Measurements from ENCODE around the gene HTR4. TPM values are rescaled to one million over a fixed set of nuclear protein-coding genes. Genes with fewer than 3 reads are reported as not detected.

The HTR4 gene
- polyA plus RNA-seq, 1 donor from 2014 or later: not detected

DNA sequence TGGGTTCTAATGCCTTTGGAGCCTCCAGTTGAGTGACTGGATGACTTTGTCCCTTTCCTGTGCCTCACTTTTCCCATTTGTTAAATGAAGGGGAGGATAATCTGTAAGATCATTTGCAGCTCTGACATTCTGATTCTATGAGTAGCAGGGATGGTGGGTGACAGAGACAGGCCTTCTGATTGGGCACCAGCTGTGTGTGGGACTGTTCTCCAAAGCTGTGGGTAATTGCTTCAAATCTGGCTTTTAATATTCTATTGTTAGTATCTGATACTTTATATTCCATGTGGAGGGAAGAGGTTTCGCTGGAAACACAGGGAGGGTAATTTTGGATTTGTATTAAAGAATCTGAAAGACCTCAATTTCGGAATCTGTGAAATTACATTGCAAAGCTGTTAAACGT is 167.9 kb downstream of the HTR4 start:
- H3K9me3 ChIP-seq (ENCODE audit: low read length): no peaks in the 10 kb centered on the region
- no peak overlapping the region for H2AFZ ChIP-seq (ENCODE audit: low read depth, low read length)
- H4K20me1 ChIP-seq (ENCODE audit: insufficient read depth): no peaks in the 10 kb centered on the region
- no peak overlapping the region for H3K4me2 ChIP-seq (ENCODE audit: low read length)
- H3K9me2 ChIP-seq (ENCODE audit: insufficient read depth, low read length): no peaks in the 10 kb centered on the region
- no peak overlapping the region for H3K9ac ChIP-seq (ENCODE audit: low read length)
- no peak overlapping the region for H3K4me3 ChIP-seq (ENCODE audit: low read length)
- H3K79me2 ChIP-seq (replicated peaks; ENCODE audit: insufficient read depth, low read length): no peaks in the 10 kb centered on the region
- H3K27ac ChIP-seq (ENCODE audit: low read length): no peak overlapping the region
- H3K27me3 ChIP-seq (ENCODE audit: insufficient read depth, low read depth, low read length): no peaks in the 10 kb centered on the region
- H3F3A ChIP-seq (ENCODE audit: insufficient read depth, low read length, poor library complexity, severe bottlenecking): no peaks in the 10 kb centered on the region
- no peak for TF ChIP-seq TAF1 (IDR thresholded peaks at IDR 0.05; ENCODE audit: low read depth)
- no peak for TF ChIP-seq SMC3 (conservative IDR thresholded peaks at IDR 0.05; ENCODE audit: poor library complexity)
- TF ChIP-seq, protein P1, sequence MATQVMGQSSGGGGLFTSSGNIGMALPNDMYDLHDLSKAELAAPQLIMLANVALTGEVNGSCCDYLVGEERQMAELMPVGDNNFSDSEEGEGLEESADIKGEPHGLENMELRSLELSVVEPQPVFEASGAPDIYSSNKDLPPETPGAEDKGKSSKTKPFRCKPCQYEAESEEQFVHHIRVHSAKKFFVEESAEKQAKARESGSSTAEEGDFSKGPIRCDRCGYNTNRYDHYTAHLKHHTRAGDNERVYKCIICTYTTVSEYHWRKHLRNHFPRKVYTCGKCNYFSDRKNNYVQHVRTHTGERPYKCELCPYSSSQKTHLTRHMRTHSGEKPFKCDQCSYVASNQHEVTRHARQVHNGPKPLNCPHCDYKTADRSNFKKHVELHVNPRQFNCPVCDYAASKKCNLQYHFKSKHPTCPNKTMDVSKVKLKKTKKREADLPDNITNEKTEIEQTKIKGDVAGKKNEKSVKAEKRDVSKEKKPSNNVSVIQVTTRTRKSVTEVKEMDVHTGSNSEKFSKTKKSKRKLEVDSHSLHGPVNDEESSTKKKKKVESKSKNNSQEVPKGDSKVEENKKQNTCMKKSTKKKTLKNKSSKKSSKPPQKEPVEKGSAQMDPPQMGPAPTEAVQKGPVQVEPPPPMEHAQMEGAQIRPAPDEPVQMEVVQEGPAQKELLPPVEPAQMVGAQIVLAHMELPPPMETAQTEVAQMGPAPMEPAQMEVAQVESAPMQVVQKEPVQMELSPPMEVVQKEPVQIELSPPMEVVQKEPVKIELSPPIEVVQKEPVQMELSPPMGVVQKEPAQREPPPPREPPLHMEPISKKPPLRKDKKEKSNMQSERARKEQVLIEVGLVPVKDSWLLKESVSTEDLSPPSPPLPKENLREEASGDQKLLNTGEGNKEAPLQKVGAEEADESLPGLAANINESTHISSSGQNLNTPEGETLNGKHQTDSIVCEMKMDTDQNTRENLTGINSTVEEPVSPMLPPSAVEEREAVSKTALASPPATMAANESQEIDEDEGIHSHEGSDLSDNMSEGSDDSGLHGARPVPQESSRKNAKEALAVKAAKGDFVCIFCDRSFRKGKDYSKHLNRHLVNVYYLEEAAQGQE (IDR thresholded peaks at IDR 0.05; ENCODE audit: borderline replicate concordance): no peak
- no peak for TF ChIP-seq RAD21 (conservative IDR thresholded peaks at IDR 0.05)
- TF ChIP-seq EP300 (conservative IDR thresholded peaks at IDR 0.05; ENCODE audit: poor library complexity, severe bottlenecking): no peak
- TF ChIP-seq EZH2 (IDR thresholded peaks at IDR 0.05; ENCODE audit: borderline replicate concordance, insufficient read depth, low read length, poor library complexity, severe bottlenecking): no peak
- no peak for TF ChIP-seq POLR2AphosphoS5 (IDR thresholded peaks at IDR 0.05)
- no peak for TF ChIP-seq MXI1 (conservative IDR thresholded peaks at IDR 0.05; ENCODE audit: poor library complexity, severe bottlenecking)
- TF ChIP-seq, protein P2, sequence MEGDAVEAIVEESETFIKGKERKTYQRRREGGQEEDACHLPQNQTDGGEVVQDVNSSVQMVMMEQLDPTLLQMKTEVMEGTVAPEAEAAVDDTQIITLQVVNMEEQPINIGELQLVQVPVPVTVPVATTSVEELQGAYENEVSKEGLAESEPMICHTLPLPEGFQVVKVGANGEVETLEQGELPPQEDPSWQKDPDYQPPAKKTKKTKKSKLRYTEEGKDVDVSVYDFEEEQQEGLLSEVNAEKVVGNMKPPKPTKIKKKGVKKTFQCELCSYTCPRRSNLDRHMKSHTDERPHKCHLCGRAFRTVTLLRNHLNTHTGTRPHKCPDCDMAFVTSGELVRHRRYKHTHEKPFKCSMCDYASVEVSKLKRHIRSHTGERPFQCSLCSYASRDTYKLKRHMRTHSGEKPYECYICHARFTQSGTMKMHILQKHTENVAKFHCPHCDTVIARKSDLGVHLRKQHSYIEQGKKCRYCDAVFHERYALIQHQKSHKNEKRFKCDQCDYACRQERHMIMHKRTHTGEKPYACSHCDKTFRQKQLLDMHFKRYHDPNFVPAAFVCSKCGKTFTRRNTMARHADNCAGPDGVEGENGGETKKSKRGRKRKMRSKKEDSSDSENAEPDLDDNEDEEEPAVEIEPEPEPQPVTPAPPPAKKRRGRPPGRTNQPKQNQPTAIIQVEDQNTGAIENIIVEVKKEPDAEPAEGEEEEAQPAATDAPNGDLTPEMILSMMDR (IDR thresholded peaks at IDR 0.05; ENCODE audit: poor library complexity, severe bottlenecking): no peak
- H3K36me3 ChIP-seq (ENCODE audit: insufficient read depth, low read length): no peaks in the 10 kb centered on the region

DNA sequence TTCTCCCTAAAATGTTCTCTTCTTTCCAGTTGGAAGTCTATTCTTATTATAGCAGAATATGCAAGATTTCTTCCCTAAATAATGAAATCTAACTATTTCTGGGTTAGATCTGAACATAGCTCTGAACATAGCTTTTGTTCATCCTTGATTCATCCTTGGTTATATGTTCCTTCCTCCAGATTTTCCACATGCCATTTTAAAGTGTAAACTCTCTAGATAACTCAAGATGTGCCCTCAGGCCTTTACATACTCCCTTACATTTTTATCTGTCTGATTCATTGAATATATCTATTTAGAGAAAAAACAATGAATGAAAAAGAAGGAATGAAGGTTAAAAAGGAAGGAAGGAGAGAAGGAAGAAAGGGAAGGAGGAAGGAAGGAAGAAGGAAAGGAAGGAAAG is 169.7 kb downstream of the HTR4 start:
- Histone ChIP-seq H4K20me1 (ENCODE audit: insufficient read depth) (no peaks in the 10 kb centered on the region), H3F3A (ENCODE audit: insufficient read depth, low read length, poor library complexity, severe bottlenecking) (no peaks in the 10 kb centered on the region), H3K27me3 (ENCODE audit: insufficient read depth, low read depth, low read length) (no peaks in the 10 kb centered on the region), H3K9me3 (ENCODE audit: low read length) (no peaks in the 10 kb centered on the region), H3K4me2 (ENCODE audit: low read length) (no peak overlapping the region), H3K79me2 (replicated peaks; ENCODE audit: insufficient read depth, low read length) (no peaks in the 10 kb centered on the region), H3K27ac (ENCODE audit: low read length) (no peak overlapping the region), H2AFZ (ENCODE audit: low read depth, low read length) (no peak overlapping the region), H3K9ac (ENCODE audit: low read length) (no peak overlapping the region), H3K4me3 (ENCODE audit: low read length) (no peak overlapping the region), H3K9me2 (ENCODE audit: insufficient read depth, low read length) (no peaks in the 10 kb centered on the region), H3K36me3 (ENCODE audit: insufficient read depth, low read length) (no peaks in the 10 kb centered on the region)
- TF ChIP-seq, protein P1 (IDR thresholded peaks at IDR 0.05; ENCODE audit: borderline replicate concordance): no peak
- TF ChIP-seq RAD21 (conservative IDR thresholded peaks at IDR 0.05): no peak
- TF ChIP-seq, protein P2 (IDR thresholded peaks at IDR 0.05; ENCODE audit: poor library complexity, severe bottlenecking): no peak
- no peak for TF ChIP-seq MXI1 (conservative IDR thresholded peaks at IDR 0.05; ENCODE audit: poor library complexity, severe bottlenecking)
- TF ChIP-seq POLR2AphosphoS5 (IDR thresholded peaks at IDR 0.05): no peak
- no peak for TF ChIP-seq TAF1 (IDR thresholded peaks at IDR 0.05; ENCODE audit: low read depth)
- TF ChIP-seq EP300 (conservative IDR thresholded peaks at IDR 0.05; ENCODE audit: poor library complexity, severe bottlenecking): no peak
- no peak for TF ChIP-seq EZH2 (IDR thresholded peaks at IDR 0.05; ENCODE audit: borderline replicate concordance, insufficient read depth, low read length, poor library complexity, severe bottlenecking)
- TF ChIP-seq SMC3 (conservative IDR thresholded peaks at IDR 0.05; ENCODE audit: poor library complexity): no peak

Measured in neural cell (in vitro differentiated cells).